Stimulated activated CD4-positive, alpha-beta T cell treated with anti-CD3 and anti-CD28 coated beads, Interleukin-1b, Interleukin-23, amount 100 ng/mL, for 4 hours (primary cell): Measurements from ENCODE around the gene SLC6A6.
"Not testable (repeated sequence)": the region's sequence is repeated elsewhere in the genome, so short reads cannot be mapped to it uniquely, and the experiment has no call there.

Source experiments
- DNase-seq, 2 donors: peaks; one replicate each; pipeline ENCODE4 v3.0.0-alpha.2; 2020; ENCODE audit warnings: low read depth in 2 of 2

Gene SLC6A6

DNA sequence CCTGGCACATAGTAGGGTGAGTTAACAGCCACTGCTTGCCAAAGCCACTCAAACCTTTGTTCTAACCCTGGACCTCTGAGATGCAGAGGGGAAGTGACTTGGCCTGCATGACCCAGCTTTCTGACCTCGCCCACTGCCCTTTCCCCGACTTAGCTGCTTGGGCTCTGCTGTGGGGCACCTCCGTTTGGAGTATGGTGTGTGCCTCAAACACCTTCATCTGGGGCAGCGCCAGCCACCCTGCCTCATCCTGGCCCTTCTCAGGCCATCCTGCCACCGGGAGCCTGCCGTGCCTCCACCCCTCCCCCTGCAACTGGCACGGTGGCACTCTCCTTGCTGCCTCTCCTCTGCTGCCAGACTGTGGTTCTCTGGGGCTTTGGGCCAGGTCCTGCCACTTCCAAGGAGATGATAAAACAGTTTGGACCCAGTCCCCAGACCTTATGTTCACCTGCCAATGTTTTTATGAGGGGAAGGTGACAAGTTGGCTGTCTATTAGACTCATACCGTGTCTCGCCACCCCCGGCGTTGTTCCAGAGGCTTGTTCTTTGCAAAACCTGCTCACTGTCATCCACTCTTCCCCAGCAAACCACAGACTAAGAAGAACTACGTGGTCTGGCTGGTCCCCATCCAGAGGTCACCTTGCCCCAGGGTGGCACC is 32.2 kb downstream of the SLC6A6 start:
- no peak for DNase-seq

DNA sequence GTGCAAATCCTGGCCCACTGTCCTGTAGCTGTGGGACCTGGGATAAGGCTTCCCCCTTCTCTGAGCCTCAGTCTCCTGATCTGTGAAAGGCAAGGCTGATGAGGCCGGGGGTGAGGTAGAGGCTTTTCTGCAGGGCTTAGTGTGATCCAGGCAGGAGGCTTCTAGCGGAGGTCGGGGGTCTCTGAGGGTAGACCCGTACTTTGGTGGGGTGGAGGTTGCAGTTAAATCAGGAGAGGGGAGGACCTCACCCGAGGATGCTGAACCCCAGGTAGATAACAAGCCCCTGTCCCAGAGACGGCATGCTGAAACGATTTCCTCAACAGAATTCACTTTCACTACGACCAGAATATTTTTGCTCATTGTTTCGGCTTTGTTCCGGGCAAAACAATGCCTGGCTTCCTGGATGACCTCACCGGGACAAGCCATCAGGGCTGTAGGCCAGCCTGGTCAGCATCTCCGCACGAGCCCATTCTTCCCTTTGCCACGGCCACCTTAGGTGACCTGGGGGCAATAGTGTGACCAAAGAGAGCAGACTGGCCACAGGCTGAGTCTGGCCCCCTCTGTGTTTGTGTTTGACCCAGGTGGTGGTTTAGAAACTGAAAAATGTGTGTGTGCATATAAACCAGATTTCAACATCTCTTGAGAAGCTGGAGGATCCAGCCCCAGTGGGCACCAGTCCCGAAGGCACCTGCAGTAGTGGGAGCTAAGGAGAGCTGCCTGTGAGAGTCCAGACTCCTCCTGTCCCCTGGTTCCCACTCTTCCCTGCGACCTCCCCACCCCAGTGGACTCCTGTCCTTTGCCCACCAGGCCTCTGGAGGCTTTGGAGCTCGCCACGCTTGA is 33.0 kb downstream of the SLC6A6 start:
- no peak for DNase-seq

DNA sequence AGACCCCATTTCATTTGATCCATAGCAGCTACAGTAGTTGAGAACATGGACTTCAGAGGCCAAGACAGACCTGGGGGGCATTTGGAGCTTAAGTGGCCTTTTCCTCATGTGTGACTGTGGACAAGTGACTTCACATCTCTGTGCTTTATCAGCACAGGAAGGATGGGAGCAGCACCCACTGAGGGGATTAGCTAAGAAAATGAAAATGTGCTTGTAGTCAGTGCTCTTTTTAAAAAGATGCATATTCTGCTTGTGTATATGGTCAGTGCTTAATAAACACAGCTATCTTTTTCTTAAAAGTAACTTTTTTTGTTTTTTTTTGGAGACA is 34.5 kb downstream of the SLC6A6 start:
- no peak for DNase-seq

DNA sequence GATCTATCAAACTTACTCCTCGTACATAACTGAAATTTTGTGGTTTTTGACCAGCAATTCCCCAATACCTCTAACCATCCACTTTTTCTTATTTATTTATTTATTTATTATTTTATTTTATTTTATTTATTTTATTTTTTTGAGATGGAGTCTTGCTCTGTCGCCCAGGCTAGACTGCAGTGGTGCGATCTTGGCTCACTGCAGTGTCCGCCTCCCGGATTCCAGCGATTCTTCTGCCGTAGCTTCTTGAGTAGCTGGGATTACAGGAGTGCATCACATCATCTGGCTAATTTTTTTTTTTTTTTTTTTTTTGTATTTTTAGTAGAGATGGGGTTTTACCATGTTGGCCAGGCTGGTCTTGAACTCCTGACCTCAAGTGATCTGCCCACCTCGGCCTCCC is 35.3 kb downstream of the SLC6A6 start:
- not testable (repeated sequence) for DNase-seq

DNA sequence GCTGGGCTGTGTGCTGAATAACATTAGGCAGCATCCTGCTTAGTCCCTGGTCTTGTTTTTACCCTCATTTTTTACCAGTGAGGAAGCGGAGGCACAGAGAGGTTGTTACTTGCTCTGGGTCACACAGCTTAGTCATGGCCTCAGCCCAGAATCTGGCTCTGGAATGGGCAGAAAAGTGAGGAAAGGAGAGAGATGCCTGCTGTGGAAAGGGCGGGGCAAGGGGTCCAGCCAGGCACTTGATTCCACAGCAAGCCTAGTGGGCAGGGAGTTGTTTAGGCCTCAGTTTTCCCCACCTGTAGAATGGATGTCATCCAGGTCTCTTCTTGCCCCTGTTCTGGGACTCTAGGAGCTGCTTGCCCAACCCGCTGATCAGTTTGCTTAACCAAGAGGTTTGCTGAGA is 35.9 kb downstream of the SLC6A6 start:
- no peak for DNase-seq

DNA sequence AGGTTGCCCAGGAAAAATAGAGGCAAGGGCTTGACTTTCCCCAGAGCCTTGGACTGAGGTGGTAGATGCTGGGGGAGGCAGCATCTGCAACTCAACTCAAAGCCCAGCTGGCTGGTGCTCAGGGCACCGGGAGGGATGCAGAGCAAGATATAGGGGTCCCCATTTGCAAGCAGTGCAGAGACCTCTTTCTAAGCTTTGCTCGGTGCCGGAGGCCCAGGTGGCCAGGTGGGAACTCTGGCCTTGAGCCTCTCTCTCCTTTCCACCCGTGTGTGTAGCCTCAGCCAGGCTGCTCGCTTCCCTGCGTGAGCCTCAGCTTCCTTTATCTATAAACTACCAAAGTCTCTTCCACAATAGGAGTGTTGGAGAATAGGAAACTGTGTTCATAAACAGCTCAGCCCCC is 36.5 kb downstream of the SLC6A6 start:
- no peak for DNase-seq

DNA sequence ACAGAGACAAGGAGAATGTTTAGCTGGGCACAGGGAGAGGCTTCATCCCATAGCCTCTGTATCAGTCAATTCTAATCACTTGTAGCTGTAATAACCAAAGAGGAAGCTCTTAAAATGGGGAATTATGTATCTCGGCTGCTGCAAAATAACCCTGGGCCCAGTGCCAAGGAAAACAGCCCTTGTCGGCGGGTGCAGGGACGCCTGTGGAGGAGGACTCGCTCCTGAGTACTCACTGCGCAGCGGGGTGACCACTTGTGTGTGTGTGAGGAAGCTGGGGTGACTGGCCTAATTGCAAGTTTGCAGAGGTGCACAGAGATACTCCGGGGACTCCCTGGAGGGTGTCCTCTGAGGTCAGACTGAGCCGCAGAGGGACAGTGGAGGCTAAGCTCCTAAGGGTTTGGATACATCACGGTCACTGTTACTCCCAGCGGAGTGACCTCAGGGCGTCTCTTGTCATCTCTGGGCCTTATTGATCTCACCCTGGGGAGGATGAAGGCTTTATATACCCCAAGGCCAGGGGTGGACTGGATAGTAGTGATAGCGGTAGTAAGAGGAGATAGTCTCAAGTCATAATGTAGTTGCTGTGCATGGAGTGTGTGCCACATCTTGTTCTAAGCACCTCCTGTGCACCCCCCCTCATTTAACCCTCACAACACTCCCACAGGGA is 37.2 kb downstream of the SLC6A6 start:
- DNase-seq, result no peak

DNA sequence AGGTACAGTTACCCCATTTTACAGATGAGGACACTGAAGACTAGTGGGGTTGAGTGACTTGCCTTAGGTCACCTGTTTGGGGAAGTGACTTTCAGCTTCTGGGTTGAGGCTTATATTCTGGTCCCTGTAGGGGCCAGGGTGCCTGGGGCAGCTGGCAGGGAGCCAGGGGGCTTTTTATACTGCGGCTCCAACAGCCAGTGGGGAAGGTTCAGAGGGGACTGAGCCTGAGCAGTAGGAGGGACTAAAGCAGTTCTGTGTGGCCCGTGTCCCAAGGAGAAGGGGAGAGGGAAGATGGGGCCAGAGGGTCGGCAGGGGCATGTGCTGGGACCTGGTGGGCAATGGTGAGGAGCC is 37.7 kb downstream of the SLC6A6 start:
- no peak for DNase-seq

DNA sequence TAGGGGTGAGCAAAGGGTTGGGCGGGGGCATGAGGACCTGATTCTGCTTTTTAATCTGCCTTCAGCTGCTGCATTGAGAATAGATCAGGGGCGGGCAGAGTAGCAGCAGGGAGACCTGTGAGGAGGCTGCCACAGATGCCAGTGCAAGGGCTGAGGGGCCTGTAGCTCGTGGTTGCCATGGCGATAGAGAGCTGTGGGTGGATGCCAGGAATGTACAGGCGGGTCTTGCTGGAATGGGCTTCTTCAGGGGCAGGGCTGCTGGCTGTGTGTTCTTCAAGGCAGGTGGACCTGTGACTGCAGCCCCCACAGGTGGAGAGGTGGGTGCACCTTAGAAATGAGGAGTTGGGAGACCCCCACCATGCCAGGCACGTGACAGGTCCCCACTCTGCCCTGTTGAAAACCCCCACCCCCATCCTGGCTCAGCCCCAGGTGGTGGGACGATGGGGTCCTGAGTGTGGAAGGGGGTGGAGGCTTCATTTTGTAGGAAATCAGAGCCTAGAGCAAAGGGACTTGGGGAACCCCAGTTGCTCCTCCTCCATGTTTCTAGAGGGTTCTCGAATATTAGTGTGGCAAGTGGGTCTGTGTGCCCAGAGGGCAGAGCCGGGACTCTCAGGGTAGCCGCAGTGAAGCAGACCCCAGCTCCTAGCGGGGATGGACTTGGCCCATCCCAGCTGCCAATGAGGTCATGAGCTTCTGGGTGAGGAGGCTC is 38.3 kb downstream of the SLC6A6 start:
- no peak for DNase-seq

DNA sequence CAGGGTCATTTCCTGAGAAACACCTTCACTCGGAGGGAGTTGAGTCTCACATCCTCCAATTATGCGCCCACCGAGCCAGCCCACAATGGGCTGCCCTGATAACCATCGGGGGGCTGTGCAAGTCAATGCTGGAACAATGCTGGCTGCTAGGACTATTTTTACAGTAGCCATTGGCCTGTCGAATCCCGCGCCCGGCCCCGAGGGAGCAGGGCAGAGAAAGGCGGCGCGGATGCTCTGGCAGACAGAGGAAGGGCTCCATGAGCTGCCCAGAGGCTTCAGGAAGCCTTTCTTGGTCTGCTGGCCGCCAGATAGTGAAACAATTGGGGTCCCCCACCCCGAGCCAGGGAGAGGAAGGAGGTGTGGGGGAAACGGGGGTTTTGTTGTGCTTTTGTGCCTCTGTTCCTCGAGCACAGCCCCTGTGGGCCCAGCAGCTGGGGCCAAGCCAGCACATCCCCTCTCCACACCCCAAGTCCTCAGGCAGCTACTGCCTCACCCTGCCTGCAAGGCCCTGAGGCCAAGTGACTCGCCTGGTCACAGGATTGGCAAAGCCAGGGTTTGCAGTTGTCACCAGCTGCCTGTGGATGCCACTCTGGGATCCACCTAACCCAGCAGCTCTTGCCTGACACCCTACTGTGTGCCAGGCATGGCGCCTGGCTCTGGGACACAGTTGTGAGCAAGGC is 39.0 kb downstream of the SLC6A6 start:
- DNase-seq, result no peak

DNA sequence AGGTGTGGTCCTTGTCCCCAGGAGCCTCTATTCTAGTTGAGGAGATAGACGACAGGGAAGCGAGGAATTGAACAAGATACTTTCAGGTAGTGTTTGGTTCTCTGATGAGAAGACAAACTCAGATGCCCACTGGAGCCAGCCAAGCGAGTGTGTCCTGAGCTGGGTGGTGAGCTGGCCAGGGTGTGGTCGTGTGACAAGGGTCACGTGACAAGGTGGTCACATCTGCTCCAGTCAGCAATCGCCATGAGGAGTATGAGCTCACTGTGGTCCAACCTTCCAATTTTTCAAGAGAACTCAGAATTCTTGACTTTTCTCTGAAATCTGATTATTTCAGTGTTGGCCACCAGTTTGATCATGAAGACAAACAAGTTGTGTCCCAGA is 39.5 kb downstream of the SLC6A6 start:
- DNase-seq, result no peak

DNA sequence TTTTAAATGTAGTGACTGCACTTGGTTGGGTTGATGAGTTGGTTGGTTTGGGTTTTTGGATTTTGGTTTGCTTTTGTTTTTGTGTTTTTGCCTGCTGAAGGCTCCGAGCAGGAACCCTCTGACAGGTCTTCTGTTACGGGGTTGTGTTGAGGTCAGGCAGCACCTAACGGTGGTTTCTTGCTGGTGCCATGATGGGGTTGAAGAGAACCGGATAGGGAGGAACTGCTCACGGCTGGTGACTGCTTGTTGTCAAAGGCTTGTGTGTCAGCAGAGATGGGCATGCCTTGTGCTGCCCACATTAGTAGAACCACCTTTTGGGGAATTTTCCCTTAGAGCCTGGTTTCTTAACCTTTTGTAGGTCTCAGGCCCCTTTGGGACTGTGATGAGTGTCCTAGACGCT is 42.0 kb downstream of the SLC6A6 start:
- DNase-seq, result no peak

DNA sequence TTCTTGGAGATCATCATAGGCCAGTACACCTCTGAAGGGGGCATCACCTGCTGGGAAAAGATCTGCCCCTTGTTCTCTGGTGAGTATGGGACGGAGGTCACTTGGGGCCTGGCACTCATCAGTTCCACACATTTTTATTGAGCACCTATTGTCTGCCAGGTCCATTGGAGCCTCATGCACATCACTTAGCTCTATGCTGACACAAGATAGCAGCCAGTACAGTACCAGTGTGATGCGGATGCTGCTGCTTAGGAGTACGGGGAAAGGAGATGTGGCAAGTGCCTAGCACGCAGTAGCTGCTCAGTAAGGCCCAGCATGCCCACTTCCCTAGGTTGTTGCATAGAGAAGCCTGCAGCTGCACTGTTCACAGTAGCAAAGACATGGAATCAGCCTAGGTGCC is 43.4 kb downstream of the SLC6A6 start:
- no peak for DNase-seq

DNA sequence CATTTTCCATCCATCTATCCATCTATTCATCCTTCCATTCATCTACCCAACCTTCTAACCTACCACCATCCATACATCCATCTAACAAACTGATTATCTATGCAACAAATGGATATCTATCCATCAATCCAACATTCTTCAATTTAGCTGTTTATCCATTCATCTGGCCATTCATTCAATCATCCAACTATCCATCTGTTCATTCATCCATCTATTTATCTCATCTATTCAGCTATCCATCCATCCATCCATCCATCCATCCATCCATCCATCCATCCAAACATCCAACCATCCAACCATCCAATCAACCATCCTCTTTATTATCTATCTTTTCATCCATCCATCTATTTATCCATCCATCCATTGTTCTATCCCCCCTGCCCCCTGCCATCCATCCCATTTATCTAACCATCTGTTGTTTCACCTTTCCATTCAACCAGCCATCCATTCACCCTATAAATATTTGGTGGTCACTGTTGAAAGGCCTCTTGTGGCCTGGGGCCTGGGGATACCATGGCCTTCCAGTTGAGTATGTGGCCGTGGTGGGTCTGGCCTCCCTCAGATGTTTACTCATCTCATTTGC is 44.7 kb downstream of the SLC6A6 start:
- no peak for DNase-seq

DNA sequence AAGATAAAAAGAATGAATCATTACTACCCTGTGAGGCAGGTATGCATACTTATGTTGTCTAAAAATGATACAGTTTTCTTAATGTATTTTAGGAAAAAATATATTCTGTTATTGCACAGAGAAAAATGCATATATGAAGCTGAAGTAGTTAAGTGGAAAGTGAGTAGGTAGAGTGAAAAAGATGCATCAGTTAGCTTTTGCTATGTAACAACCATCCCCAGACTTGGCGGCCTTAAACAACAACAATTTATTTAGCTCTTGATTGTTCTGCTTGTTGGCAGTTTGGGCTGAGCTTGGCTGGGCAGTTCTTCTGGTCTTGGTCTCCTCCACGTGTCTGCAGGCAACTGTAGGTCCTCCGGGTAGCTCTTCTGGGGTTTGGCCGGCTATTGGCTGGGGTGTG is 45.7 kb downstream of the SLC6A6 start:
- DNase-seq, result no peak

DNA sequence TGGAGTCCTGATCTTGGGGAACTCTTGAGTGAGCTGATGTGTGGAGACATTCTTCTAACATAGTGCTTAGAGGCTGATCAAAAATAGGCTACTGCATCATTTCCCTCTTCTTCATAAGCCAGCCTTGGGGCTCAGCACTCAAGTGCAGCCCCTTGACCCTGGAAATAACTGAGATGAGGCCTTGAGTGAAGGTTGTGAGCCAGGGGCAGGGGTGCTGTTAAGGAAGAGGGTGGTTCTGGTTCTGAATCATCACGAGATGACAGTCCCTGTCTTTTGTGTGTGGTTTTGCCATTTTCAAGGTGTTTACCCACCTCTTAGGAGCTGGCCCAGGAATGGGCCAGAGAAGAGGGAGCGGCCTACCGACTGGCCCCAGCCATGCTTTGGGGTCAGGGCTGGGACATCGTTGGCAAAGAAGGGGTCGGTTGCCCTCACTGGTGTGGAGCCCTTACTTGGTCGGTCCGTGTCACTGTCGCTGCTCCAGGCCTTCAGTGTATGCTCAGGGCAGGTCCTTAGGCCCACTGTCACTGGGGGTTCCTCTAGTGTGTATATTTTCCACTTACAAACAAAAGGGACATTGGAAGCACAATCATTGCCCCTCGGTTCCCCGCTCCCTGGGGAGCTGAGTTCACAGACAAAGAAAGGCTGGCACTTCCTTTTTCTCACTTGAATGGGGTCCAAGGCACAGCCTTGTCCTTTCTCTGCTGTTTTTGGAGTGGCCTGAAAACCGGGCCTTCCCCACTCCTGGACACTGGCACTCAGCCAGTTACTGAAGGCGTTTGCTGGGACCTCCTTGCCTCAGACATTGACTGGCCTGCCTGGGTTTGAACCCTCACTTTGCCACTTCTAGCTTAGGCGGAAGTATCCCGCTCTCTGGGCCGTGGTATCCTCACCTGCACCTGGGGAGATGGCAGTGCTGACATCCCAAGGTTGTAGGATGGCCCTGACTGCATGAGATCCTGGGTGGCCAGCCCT is 46.6 kb downstream of the SLC6A6 start:
- no peak for DNase-seq

DNA sequence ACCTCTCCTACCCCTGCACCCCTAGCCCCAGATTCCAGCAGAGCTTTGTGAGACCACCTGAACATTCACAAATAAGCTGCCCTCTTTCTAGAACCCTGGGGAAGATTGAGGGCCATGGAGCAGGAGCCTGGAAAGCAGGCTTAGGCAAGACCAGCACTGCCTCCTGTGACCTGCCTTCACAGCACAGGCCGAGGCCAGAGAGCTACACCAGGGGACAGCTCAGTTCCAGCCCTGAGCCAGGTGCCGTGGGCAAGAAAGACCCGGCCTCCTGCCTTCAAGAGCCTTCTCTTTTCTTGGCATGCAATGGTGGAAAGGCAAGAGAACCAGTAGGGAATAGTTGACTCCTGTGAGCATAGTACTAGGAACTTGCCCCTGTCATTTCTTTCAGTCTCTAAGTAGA is 48.1 kb downstream of the SLC6A6 start:
- DNase-seq, result no peak

DNA sequence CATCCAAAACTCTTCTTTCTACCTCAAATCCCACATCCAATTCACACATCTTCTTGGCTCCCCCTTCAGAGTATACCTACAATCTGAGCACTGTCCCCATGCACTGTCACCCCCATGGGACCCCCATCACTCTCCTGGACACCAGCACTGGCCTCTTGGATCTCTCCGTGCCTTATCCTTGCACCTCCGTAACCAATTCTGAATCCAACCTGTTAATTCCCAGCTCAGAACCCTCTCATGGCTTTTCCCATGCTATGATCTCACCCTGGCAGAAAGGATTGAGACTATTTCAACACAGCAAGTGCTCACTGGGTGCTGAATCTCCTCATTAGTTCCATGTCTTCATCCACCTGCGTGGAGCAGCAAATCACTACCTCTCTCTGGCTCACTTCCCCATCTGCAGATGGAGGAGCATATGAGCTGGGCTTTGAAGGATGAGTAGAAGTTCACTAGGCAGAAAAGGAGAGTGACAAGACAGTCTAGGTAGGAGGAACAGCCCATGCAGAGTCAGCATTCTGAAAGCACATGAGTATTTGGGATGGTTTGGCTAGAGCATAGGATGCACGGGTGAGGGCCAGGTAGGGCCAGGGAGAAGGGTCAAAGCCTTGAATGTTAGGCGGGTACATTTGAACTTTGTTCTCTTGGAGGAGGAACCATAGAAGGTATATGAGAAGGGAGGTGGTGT is 48.7 kb downstream of the SLC6A6 start:
- no peak for DNase-seq

DNA sequence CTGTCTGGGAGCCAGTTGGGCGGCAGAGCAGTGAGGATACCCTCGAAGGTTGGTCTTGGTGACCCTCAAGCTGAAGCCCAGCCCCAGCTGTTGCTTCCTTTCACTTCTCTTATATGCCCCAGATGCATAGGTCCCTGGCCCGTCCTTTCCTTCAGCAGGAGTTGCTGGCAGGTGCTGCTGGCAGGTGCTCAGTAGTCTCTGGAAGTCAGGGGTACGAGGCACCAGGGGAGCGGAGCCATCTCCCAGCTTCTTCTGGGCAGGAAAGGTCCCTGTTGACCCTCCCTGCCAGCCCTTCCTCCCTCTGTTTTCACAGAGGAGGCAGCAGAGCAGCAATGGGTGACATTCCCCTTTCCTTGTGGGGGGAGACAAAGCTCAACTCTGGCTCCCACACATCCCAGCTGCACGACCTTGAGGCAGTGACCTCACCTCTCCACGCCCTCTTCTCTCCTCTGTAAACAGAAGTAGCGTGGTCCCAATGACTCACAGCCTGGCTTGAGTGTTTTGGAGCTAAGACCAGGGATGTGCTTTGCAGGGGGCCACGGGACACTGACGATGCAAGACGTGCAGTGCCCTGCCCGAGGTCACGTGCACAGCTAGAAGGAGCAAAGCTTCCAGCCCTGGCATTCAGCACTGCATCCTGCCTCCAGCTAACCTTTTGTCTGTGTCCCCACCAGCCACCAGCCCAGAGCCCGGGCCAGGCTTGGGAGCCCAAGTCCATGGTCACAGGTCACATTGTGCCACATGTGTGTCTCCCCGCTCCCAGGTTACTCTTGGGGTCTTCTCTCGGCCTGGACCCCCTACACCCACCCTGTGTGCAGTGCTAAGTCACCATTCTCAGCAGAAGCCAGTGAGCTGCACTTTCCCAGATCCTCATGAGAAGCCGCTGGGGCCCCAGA is 49.7 kb downstream of the SLC6A6 start:
- DNase-seq, result no peak
